Adipose tissue (tissue), 3 donors: Measurements from ENCODE around the gene RNF149. TPM values are rescaled to one million over a fixed set of nuclear protein-coding genes. Genes with fewer than 3 reads are reported as not detected.
"Not testable (repeated sequence)": the region's sequence is repeated elsewhere in the genome, so short reads cannot be mapped to it uniquely, and the experiment has no call there.

ENCODE experiments used
- H3K27ac ChIP-seq: one replicate; pipeline ENCODE4 v1.5.1; 2013; ENCODE audit warnings: low read depth, low read length
- WGBS, 3 donors: extraction: QIAGEN DNeasy Blood & Tissue Kit; methylation state at CpG; one replicate each; pipeline ENCODE4 v1.1.7; 2013; 5-methylcytosine and 5-hydroxymethylcytosine counted together
- polyA plus RNA-seq, 3 donors: library from polyadenylated mRNA; stranded (reverse); fragments of 200-250 nt; gene quantifications; one replicate each; pipeline ENCODE4 v1.2.3, GENCODE V29; 2013
- donor health status: healthy with polysubstance abuse.
- donor health status: Bipolar disorder and iron deficiency.
- donor health status: healthy.

The RNF149 gene
- polyA plus RNA-seq, 3 donors: 21.0 to 41.5 (median 21.8) TPM

DNA sequence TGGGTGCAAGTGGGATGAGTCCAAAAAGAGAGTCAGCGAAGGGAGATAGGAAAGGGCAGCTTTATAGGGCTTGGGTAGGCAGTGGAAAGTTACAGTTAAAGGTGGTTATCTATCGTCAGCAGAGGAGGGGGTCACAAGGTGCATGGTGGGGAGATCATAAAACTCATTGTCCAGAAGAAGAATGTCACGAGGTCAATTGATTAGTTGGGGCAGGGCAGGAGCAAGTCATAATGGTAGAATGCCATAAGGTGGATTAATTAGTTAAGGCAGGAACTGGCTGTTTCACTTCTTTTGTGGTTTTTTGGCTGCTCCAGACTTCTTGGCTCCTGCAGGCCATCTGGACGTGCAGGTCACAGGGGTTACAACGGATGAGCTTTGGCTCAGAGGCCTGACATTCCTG, 59.7 kb downstream of the RNF149 start:
- not testable (repeated sequence) for H3K27ac ChIP-seq
- 64 to 80% (median 72%) methylated on average over 5 of the region's 5 CpGs for WGBS, 3 donors

DNA sequence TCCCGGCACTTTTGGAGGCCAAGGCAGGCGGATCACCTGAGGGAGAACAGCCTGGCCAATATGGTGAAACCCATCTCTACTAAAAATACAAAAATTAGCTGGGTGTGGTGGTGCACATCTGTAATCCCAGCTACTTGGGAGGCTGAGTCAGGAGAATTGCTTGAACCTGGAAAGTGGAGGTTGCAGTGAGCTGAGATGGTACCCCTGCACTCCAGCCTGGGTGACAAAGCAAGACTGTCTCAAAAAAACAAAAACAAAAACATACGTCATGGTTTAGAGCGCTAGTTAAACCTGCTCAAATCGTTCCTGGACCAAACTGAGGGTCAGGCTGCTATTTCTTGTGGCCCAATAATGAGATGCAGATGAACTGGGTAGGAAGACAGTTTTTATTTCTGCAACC, 63.0 kb downstream of the RNF149 start:
- not testable (repeated sequence) for H3K27ac ChIP-seq
- WGBS, 3 donors: 68 to 96% (median 87%) methylated on average over 5 of the region's 5 CpGs

DNA sequence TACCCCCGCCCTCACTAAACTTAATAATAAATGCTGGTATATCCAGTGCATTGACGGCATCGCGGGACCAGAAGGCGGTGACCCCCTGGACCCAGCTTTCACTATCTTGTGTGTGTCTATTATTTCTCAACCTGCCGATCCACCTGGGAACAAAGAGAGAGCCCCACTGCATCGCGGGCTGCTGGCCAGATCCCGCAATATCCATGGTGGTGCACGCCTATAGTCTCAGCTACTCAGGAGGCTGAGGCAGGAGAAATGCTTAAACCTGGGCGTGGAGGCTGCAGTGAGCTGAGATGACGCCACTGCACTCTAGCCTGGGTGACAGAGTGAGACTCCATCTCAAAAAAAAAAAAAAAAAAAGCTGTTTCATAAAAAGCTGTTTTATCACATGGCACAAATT, 63.6 kb downstream of the RNF149 start:
- H3K27ac ChIP-seq: not testable (repeated sequence)
- WGBS, 3 donors: 47 to 96% (median 93%) methylated on average over 12 of the region's 12 CpGs

DNA sequence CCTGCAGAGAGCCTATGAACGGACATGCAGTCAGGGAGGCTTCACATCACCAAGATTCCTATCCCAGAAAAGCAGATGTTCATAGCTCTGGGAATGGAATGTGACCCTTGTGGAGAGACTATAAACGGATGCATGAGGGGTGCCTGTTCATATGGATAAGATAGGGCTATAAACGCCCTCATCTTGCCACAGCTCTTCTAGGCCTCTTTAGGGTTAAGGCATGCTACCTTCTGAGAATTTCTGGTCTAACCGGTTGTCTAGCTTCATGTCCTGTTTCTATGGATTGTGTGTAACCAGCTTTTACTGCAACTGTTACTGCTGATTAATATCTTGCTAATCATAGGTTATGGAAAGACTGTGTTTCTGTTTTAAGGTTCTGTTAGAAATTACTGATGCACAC, 64.1 kb downstream of the RNF149 start:
- H3K27ac ChIP-seq: not testable (repeated sequence)
- 51 to 89% (median 86%) methylated on average over 4 of the region's 4 CpGs for WGBS, 3 donors

DNA sequence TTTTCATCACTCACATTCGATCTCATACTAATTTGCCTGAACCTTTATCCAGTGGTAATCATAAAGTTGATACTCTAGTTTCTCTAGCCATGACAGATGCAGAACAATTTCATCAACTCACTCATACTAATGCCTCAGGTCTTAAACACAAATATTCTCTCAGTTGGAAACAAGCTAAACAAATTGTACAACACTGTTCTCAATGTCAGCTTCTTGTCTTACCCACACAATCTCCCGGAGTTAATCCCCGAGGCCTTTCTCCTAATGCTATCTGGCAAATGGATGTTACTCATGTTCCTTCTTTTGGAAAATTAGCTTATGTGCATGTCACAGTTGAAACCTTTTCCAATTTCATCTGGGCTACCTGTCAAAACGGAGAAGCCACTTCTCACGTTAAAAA, 67.3 kb downstream of the RNF149 start:
- H3K27ac ChIP-seq: no peak overlapping the region
- 58 to 76% (median 73%) methylated on average over 5 of the region's 5 CpGs for WGBS, 3 donors

DNA sequence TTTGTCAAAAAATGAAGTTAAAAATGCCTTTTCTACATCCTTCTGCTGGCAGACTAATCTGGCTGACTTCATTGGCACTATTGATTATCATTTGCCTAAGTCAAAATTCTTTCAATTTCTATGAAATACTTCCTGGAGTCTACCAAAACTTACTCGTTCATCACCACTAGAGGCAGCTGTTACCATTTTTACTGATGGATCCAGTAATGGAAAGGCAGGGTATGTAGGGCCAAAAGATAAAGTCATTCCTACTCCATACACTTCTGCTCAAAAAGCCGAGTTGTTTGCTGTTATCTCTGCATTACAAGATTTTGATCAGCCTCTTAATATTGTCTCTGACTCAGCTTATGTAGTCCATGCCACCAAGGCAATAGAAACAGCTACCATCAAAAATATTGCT, 67.8 kb downstream of the RNF149 start:
- not testable (repeated sequence) for H3K27ac ChIP-seq
- 5 to 23% (median 16%) methylated on average over 2 of the region's 2 CpGs for WGBS, 3 donors

DNA sequence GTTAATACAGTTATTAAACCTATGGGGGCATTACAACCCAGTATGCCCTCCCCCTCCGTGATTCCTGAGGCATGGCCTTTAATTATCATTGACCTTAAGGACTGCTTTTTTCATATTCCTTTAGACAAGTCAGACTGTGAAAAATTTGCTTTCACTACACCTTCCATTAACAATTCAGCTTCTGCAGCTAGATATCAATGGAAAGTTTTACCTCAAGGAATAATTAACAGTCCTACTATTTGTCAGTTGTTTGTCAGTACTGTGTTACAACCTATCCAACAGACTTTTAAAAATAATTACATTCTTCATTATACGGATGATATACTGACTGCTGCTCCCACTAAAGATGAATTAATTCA, 68.8 kb downstream of the RNF149 start:
- WGBS, 3 donors: 26 to 87% (median 84%) methylated on average over 2 of the region's 2 CpGs
- H3K27ac ChIP-seq: not testable (repeated sequence)

DNA sequence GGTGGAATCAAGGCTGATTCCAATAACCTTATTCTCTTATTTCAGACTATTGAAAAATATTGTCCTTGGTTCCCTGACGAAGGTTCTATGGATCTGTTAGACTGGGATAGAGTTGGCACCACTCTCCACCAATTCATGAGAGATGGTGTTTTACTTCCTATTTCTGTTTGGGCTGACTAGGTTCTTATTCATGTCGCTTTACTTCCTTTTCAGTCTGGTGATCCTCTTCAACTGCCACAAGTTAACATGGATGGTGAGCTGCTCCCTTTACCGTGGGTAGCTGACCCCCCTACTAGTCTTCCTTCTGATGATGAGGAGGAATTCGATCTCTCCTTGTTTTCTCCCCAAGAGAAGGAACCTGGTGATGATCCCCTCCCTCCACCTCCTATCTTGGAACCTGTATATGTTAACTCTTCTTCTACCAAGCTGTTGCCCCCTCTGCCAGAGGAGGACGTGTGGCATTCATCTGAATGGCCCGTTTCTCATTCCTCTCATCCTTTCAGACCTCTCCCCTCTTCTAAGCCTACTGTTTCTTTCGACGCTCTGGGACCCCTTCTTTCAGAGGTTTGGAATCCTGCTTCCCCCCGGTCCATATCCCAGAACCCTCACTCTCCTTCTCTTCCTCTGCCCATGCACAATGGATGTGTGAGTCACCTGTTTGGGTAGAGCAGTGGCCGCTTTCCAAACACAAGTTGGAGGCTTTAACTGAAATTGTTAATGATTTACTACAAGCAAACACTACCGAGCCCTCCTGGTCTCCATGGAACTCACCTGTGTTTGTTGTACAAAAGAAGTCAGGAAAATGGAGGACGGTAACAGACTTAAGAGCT, 69.4 kb downstream of the RNF149 start:
- H3K27ac ChIP-seq: no peak overlapping the region
- 25 to 79% (median 74%) methylated on average over 12 of the region's 12 CpGs for WGBS, 3 donors

DNA sequence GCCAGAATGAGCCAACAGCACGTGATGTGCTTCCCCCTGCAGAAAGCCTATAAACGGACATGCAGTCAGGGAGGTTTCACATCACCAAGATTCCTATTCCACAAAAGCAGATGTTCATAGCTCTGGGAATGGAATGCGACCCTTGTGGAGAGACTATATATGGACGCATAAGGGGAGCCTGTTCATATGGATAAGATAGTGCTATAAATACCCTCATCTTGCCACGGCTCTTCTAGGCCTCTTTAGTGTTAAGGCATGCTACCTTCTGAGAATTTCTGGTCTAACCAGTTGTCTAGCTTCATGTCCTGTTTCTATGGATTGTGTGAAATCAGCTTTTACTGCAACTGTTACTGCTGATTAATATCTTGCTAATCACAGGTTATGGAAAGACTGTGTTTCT, 70.6 kb downstream of the RNF149 start:
- not testable (repeated sequence) for H3K27ac ChIP-seq

DNA sequence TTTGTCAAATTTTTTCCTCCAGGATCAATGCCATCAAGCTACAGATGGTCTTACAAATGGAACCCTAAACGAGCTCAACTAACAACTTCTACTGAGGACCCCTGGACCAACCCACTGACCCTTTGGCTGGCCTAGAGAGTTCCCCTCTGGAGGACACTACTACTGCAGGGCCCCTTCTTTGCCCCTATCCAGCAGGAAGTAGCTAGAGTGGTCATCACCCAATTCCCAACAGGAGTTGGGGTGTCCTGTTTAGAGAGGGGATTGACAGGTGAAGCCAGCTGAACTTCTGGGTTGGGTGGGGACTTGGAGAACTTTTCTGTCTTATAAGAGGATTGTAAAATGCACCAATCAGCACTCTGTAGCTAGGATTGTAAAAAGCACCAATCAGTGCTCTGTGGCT, 72.5 kb downstream of the RNF149 start:
- WGBS, 3 donors: 87 to 92% (median 87%) methylated on average over 1 of the region's 1 CpG
- H3K27ac ChIP-seq: not testable (repeated sequence)

More for the DNA sequence above, 70.6 kb downstream of the RNF149 start:
- 63 to 75% (median 68%) methylated on average over 5 of the region's 5 CpGs for WGBS, 3 donors

DNA sequence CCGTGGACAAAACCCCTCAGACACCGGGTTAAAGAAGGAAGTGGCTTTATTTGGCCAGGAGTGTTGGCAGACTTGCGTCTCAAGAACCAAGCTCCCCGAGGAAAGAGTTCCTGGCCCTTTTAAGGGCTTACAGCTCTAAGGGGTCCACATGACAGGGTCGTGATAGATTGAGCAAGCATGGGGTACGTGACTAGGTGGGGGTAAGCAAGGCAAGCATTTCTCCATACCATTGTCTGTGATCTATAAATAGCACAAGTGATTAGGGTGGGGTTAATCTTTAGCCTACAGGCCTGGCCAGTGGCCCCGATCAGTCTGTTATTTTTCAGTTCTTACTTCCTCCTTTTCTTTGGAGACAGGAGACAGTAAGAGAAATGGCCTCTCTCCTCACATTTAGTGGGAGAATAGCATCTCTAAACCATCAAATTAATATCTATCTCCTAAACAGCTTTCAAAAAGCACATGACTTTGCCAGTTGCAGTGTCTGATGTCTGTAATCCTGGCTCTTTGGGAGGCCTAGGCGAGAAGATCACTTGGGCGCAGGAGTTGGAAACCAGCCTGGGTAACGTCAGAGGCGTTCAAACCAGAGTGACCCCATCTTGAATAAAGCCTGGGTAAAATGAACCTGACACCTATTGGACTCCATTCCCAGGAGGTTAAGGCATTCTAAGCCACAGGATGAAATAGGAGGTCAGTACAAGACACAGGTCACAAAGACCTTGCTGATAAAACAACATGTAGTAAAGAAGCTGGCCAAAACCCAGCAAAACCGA, 74.1 kb downstream of the RNF149 start:
- H3K27ac ChIP-seq: no peak overlapping the region
- 35 to 63% (median 62%) methylated on average over 12 of the region's 12 CpGs for WGBS, 3 donors

DNA sequence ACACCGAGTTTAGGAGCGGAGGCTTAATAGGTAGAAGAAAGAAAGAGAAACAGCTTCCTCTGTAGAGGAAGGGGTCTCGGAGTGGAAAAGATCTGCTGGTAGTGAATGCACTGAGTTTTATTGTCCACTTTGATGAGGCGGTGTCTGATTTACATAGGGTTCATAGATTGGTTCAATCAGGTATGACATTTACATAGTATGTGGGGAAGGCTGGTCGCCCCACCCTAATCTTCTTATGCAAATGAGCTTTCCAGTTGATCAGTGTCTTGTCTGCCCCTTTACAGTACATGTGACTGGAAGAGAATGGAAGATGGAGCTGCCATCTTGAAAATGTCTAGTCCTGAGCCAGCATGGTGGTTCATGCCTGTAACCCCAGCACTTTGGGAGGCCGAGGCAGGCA, 75.7 kb downstream of the RNF149 start:
- H3K27ac ChIP-seq: no peak overlapping the region
- 89 to 98% (median 97%) methylated on average over 6 of the region's 6 CpGs for WGBS, 3 donors

DNA sequence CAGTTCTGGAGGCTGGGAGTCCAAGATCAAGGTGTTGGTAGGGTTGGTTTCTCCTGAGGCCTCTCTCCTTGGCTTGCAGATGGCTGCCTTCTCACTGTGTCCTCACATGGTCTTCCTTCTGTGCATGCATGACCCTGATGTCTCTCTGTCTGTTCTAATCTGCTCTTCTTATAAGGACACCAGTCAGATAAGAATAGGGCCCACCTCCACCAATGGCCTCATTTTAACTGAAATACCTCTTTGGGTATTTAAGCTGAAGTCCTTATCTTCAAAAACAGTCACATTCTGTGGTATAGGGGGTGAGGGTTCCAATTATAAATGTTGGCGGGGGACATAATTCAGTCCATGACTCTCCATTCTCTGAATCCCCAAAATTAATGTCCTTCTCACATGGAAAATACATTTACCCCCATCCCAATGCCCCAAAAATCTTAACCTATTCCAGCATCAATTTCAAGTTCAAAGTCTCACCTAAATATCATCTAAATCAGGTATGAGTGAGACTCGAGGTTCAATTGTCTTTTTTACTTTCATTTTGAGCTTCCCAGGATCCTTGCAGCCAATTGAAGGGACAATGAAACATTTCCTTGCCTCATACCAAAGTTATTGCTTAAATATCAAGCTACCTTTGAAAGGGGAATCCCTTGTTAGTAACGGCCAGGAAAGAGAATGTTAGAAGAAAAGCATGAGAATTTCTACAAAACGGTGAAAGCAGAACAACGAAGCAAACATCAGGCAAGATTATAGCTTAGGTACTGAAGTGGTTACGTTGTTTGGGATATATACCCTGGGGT, 76.4 kb downstream of the RNF149 start:
- WGBS, 3 donors: 88 to 90% (median 89%) methylated on average over 6 of the region's 6 CpGs
- no peak overlapping the region for H3K27ac ChIP-seq

DNA sequence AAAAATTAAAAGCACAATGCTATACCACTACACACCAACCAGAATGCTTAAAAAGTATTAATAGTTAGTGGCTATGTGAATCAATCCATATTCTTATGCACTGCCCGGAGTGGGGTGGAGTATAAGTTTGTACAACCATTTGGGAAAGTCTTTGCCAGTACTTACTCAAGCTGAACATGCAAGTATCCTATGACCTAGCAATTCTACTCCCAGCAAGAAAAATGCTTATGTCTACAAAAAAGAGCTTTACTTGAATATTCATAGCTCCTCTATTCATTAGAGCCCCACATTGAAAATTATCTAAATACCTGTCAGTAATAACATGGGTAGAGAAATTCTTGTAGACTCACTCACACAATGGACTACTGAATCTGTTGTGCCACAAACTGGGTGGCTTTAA, 77.3 kb downstream of the RNF149 start:
- H3K27ac ChIP-seq: no peak overlapping the region
- WGBS, 3 donors: 92 to 96% (median 96%) methylated on average over 1 of the region's 1 CpG

DNA sequence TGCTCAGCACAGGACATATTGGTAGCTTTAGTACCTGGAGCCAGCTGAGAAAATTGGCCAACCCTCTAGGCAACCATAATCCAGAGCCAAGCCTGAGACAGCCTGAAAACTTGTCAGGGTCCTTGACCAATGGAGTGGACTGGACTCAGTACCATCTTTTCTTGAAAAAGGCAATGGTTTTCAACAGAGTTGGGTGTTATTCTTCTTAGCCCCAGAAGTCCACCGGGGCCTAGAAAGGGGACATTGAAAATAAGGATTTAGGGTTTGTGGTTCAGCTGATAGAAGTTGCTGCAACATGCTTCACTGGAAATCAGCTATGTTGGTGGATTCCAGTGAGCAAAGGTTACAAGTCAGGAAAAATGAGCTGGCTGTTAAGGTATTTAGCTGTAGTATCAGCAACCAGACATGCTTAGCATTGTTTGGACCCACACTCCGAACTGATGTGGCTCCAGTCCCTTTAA, 77.9 kb downstream of the RNF149 start:
- WGBS, 3 donors: 51 to 94% (median 91%) methylated on average over 2 of the region's 2 CpGs
- no peak overlapping the region for H3K27ac ChIP-seq
